HCT116 (cell line): Measurements from ENCODE around the gene KRT33A. TPM values are rescaled to one million over a fixed set of nuclear protein-coding genes. Genes with fewer than 3 reads are reported as not detected.
"Not testable (repeated sequence)": the region's sequence is repeated elsewhere in the genome, so short reads cannot be mapped to it uniquely, and the experiment has no call there.

Experiments used
- ATAC-seq: fragments of 200-7000 bp; cut with Tn5 transposase; 2 replicates; pipeline ENCODE4 v1.9.1; 2020; ENCODE audit warnings: mild to moderate bottlenecking, moderate library complexity
- BruUV-seq: library from RNA; stranded (reverse); fragments of 400-500 nt; replicated peaks from 2 replicates; lab custom pipeline; 2021; lab: Mats Ljungman, UMichigan
- CTCF ChIA-PET: fragments of 300-600 bp; sonication (Branson Sonifier 250); formaldehyde crosslinking; loops from one replicate; lab custom pipeline; 2021; ENCODE audit warnings: antibody characterized with exemption; lab: Charles Lee
- POLR2A ChIA-PET: fragments of 300-600, 350-600 bp; sonication (Branson Sonifier 250); formaldehyde crosslinking; loops from one replicate; lab custom pipeline; 2021; ENCODE audit warnings: antibody characterized with exemption; lab: Charles Lee
- RAD21 ChIA-PET, 2 experiments: fragments of 300-600 bp; sonication (Branson Sonifier 250); formaldehyde crosslinking; loops; one replicate each; lab custom pipeline; 2023; ENCODE audit warnings: low total read pairs in 2 of 2; ENCODE audit not compliant: uncharacterized antibody in 2 of 2, unreplicated experiment in 2 of 2, low non-redundant PET in 1 of 2; lab: Charles Lee
- DNase-seq: peaks from one replicate; pipeline ENCODE4 v3.0.0-alpha.2; 2010; ENCODE audit warnings: low read depth, low spot score
- H2AFZ ChIP-seq: fragments of 200-600 bp; shearing (Covaris generic), sonication (generic); 2 replicates; pipeline ENCODE4 v1.6.1; 2017; ENCODE audit warnings: low read depth, mixed run types, mixed read lengths, antibody characterized with exemption, low read length; ENCODE audit not compliant: poor library complexity, severe bottlenecking
- H3K27ac ChIP-seq: 2 replicates; pipeline ENCODE4 v1.5.1; 2012; ENCODE audit warnings: low read depth, low read length
- H3K27me3 ChIP-seq: fragments of 200-600 bp; sonication (generic); 2 replicates; pipeline ENCODE4 v1.6.1; 2016; ENCODE audit warnings: mixed run types, low read length, mixed read lengths; ENCODE audit not compliant: insufficient read depth
- H3K36me3 ChIP-seq, 2 experiments: fragments of 200-500 bp in 1 of 2; fragments of 200-600 bp in 1 of 2; sonication (Bioruptor generic) in 1 of 2; sonication (generic) in 1 of 2; 2 replicates each; pipeline versions ENCODE4 v1.5.1 to v1.6.1; 2014 to 2016; ENCODE audit warnings: low read length in 2 of 2, inconsistent platforms in 1 of 2, mixed read lengths in 1 of 2, mixed run types in 1 of 2; ENCODE audit not compliant: insufficient read depth in 2 of 2, control insufficient read depth in 1 of 2
- H3K4me1 ChIP-seq, 2 experiments: fragments of 200-600 bp in 1 of 2; sonication (generic) in 1 of 2; 2 replicates each; pipeline versions ENCODE4 v1.5.1 to v1.6.1; 2012 to 2017; ENCODE audit warnings: low read length in 2 of 2, inconsistent platforms in 1 of 2, mild to moderate bottlenecking in 1 of 2, mixed read lengths in 1 of 2, mixed run types in 1 of 2, moderate library complexity in 1 of 2; ENCODE audit not compliant: insufficient read depth in 2 of 2, control insufficient read depth in 1 of 2
- H3K4me2 ChIP-seq: fragments of 200-600 bp; sonication (generic); 2 replicates; pipeline ENCODE4 v1.6.1; 2017; ENCODE audit warnings: mixed run types, low read length, mixed read lengths
- H3K4me3 ChIP-seq, 2 experiments: fragments of 200-600 bp in 1 of 2; sonication (generic) in 1 of 2; replicated peaks in 1 of 2; 2 replicates each; pipeline ENCODE4 v1.5.1; 2011 to 2016; ENCODE audit warnings: low read length in 2 of 2, control low read depth in 1 of 2, low read depth in 1 of 2, mild to moderate bottlenecking in 1 of 2, mixed read lengths in 1 of 2, mixed run types in 1 of 2
- H3K79me2 ChIP-seq: fragments of 200-600 bp; sonication (generic); 2 replicates; pipeline ENCODE4 v1.6.1; 2017; ENCODE audit warnings: mild to moderate bottlenecking, mixed run types, low read length, moderate library complexity, mixed read lengths; ENCODE audit not compliant: insufficient read depth
- H3K9ac ChIP-seq: fragments of 200-600 bp; sonication (generic); 2 replicates; pipeline ENCODE4 v1.6.1; 2016; ENCODE audit warnings: low read length, mixed read lengths
- H3K9me2 ChIP-seq: fragments of 200-600 bp; sonication (generic), shearing (Covaris generic); 2 replicates; pipeline ENCODE4 v1.6.1; 2017; ENCODE audit warnings: mixed run types, mild to moderate bottlenecking, moderate library complexity; ENCODE audit not compliant: insufficient read depth
- H3K9me3 ChIP-seq, 2 experiments: fragments of 200-500 bp in 1 of 2; fragments of 200-600 bp in 1 of 2; sonication (Bioruptor generic) in 1 of 2; sonication (generic) in 1 of 2; 2 replicates each; pipeline ENCODE4 v1.6.1; 2014 to 2017; ENCODE audit warnings: low read length in 2 of 2, mixed read lengths in 2 of 2, inconsistent platforms in 1 of 2, low read depth in 1 of 2, mild to moderate bottlenecking in 1 of 2, mixed run types in 1 of 2, moderate library complexity in 1 of 2; ENCODE audit not compliant: control insufficient read depth in 1 of 2, insufficient read depth in 1 of 2
- H4K20me1 ChIP-seq: fragments of 200-600 bp; sonication (generic), shearing (Covaris generic); 2 replicates; pipeline ENCODE4 v1.6.1; 2017; ENCODE audit warnings: mixed run types, mild to moderate bottlenecking, moderate library complexity; ENCODE audit not compliant: insufficient read depth
- SP1 ChIP-seq: IDR thresholded peaks from 2 replicates; pipeline ENCODE4 v1.6.1; 2012; ENCODE audit warnings: low read depth
- intact Hi-C: fragments of 100-400 bp; cut with micrococcal nuclease; formaldehyde crosslinking; loops from 2 replicates; pipeline ENCODE4 v1.10.0; 2022
- total RNA-seq: library from RNA; stranded (reverse); gene quantifications from one replicate; pipeline ENCODE4 v1.2.1, GENCODE V29; 2021; ENCODE audit not compliant: unreplicated experiment

KRT33A gene
- total RNA-seq, 1 experiment from 2014 or later: not detected

GRCh38 chr17:41347869-41348760 lies 2.5 kb downstream of the KRT33A start:
- Histone ChIP-seq H3K4me1 (no peaks in the 10 kb centered on the region), H3K9me2 (no peaks in the 10 kb centered on the region), H2AFZ (no peak overlapping the region), H3K79me2 (no peaks in the 10 kb centered on the region), H3K27me3 (no peaks in the 10 kb centered on the region), H3K9ac (no peak overlapping the region), H3K36me3 (no peaks in the 10 kb centered on the region), H3K4me2 (no peak overlapping the region), H3K9me3 (0 out of 4 replicates have a peak, but pooled peaks cover 0 to under 1% of the 10 kb centered on the region in 2 experiments), H3K27ac (no peak overlapping the region), H4K20me1 (no peaks in the 10 kb centered on the region), H3K4me3 (no peak overlapping the region)
- ChIA-PET CTCF (interaction anchor here (1.6 to 1.7 kb wide), 2 partner anchors 19 to 201 kb away, joined by 3 to 4 read pairs; no protein-coding TSS in a partner anchor), RAD21 (no interaction called here), POLR2A (interaction anchor here (1.1 kb wide), 1 partner anchor 340 kb away, joined by 3 read pairs; the partner anchor contains the start of gene EIF1)
- DNase-seq (no peak), ATAC-seq (no peak)
- intact Hi-C loops: no loop called here
- BruUV-seq: no TSS peak
- no peak for TF ChIP-seq SP1

DNA sequence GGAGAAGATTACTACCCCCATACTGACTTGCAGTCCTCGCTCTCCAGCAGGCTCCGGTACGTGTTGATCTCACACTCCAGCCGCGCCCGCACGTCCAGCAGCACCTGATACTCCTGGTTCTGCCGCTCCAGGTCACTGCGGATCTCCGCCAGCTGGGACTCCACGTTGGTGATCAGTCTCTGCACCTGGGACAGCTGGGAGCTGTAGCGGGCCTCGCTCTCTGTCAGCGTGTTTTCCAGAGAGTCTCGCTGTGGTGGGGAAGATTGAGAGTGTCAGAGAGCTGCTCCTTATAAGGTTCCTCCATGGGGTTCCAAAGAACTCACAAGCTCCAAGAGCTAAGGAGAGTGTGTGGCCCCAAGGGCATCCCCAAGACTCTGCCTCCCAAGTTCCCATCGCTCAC lies 4.2 kb downstream of the KRT33A start:
- H3K27ac ChIP-seq, intact Hi-C loops, H3K27me3 ChIP-seq, H3K9ac ChIP-seq, H3K36me3 ChIP-seq, H3K9me2 ChIP-seq, H3K4me3 ChIP-seq, BruUV-seq, ATAC-seq, H3K4me2 ChIP-seq, RAD21 ChIA-PET, POLR2A ChIA-PET, CTCF ChIA-PET, H2AFZ ChIP-seq, H4K20me1 ChIP-seq, H3K4me1 ChIP-seq, H3K79me2 ChIP-seq, DNase-seq, H3K9me3 ChIP-seq: not testable (repeated sequence)
